Measurements from ENCODE around the gene GLB1L3.

The GLB1L3 gene

GRCh38 chr11:134349109-134349801, 73.1 kb downstream of the GLB1L3 start:
- Histone ChIP-seq H2AFZ (ENCODE audit: low read length) (no peak overlapping the region), H3K4me3 (ENCODE audit: low read length, poor library complexity, severe bottlenecking) (no peak overlapping the region), H3K4me1 (ENCODE audit: insufficient read depth, low read length, poor library complexity, severe bottlenecking) (no peaks in the 10 kb centered on the region), H3F3A (ENCODE audit: low read depth) (no peaks in the 10 kb centered on the region), H3K9me3 (ENCODE audit: insufficient read depth, low read depth, low read length) (peaks cover 3% of the 10 kb centered on the region; the same call in 1 of the 2 replicates), H3K79me2 (ENCODE audit: insufficient read depth, low read length) (no peaks in the 10 kb centered on the region), H3K27me3 (ENCODE audit: insufficient read depth, low read length, poor library complexity, severe bottlenecking) (no peaks in the 10 kb centered on the region), H3K36me3 (ENCODE audit: insufficient read depth, low read length) (no peaks in the 10 kb centered on the region), H4K20me1 (ENCODE audit: insufficient read depth, low read length, poor library complexity, severe bottlenecking) (no peaks in the 10 kb centered on the region), H3K9ac (ENCODE audit: low read depth, low read length, poor library complexity, severe bottlenecking) (no peak overlapping the region), H3K4me2 (ENCODE audit: low read depth, low read length, poor library complexity, severe bottlenecking) (no peak overlapping the region), H3K9me2 (replicated peaks; ENCODE audit: low read depth, low read length) (no peaks in the 10 kb centered on the region)
- TF ChIP-seq EZH2phosphoT487 (IDR thresholded peaks at IDR 0.05; ENCODE audit: borderline replicate concordance): no peak
- TF ChIP-seq, protein P1, sequence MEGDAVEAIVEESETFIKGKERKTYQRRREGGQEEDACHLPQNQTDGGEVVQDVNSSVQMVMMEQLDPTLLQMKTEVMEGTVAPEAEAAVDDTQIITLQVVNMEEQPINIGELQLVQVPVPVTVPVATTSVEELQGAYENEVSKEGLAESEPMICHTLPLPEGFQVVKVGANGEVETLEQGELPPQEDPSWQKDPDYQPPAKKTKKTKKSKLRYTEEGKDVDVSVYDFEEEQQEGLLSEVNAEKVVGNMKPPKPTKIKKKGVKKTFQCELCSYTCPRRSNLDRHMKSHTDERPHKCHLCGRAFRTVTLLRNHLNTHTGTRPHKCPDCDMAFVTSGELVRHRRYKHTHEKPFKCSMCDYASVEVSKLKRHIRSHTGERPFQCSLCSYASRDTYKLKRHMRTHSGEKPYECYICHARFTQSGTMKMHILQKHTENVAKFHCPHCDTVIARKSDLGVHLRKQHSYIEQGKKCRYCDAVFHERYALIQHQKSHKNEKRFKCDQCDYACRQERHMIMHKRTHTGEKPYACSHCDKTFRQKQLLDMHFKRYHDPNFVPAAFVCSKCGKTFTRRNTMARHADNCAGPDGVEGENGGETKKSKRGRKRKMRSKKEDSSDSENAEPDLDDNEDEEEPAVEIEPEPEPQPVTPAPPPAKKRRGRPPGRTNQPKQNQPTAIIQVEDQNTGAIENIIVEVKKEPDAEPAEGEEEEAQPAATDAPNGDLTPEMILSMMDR (conservative IDR thresholded peaks at IDR 0.05; ENCODE audit: low read length): no peak

- Histone ChIP-seq H3K4me2 (ENCODE audit: low read depth, low read length, poor library complexity, severe bottlenecking) (no peak overlapping the region), H3K4me1 (ENCODE audit: insufficient read depth, low read length, poor library complexity, severe bottlenecking) (no peaks in the 10 kb centered on the region), H3K27me3 (ENCODE audit: insufficient read depth, low read length, poor library complexity, severe bottlenecking) (no peaks in the 10 kb centered on the region), H3K36me3 (ENCODE audit: insufficient read depth, low read length) (no peaks in the 10 kb centered on the region), H3K9ac (ENCODE audit: low read depth, low read length, poor library complexity, severe bottlenecking) (no peak overlapping the region), H3K79me2 (ENCODE audit: insufficient read depth, low read length) (no peaks in the 10 kb centered on the region), H3K4me3 (ENCODE audit: low read length, poor library complexity, severe bottlenecking) (no peak overlapping the region), H2AFZ (ENCODE audit: low read length) (no peak overlapping the region), H4K20me1 (ENCODE audit: insufficient read depth, low read length, poor library complexity, severe bottlenecking) (no peaks in the 10 kb centered on the region), H3K9me3 (ENCODE audit: insufficient read depth, low read depth, low read length) (peaks cover 3% of the 10 kb centered on the region; the same call in 1 of the 2 replicates), H3K9me2 (replicated peaks; ENCODE audit: low read depth, low read length) (no peaks in the 10 kb centered on the region), H3F3A (ENCODE audit: low read depth) (no peaks in the 10 kb centered on the region)
- no peak for TF ChIP-seq EZH2phosphoT487 (IDR thresholded peaks at IDR 0.05; ENCODE audit: borderline replicate concordance)
- TF ChIP-seq, protein P1 (conservative IDR thresholded peaks at IDR 0.05; ENCODE audit: low read length): no peak
These were observed 73.7 kb downstream of the GLB1L3 start for GRCh38 chr11:134349802-134350355.

DNA sequence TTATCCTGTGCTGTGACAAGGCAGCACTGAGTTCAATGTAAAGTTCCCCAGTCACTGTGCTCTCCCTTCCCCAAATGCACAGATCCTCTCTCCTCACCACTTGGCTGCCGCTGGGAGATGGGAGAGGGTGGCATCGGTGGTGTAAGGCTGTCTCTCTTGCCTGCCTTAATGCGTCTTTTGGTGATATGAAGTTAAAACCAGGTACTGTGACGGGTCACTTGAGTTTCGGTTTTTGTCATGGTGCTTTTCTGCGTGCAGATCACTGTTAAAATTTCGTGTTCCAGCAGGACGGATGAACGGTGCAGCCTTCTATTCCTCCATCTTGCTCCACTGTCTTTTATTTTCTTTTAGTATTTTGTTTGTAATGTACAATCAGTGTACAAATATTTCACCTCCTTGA, 74.2 kb downstream of the GLB1L3 start:
- Histone ChIP-seq H3K4me2 (ENCODE audit: low read depth, low read length, poor library complexity, severe bottlenecking) (no peak overlapping the region), H3F3A (ENCODE audit: low read depth) (no peaks in the 10 kb centered on the region), H4K20me1 (ENCODE audit: insufficient read depth, low read length, poor library complexity, severe bottlenecking) (no peaks in the 10 kb centered on the region), H3K36me3 (ENCODE audit: insufficient read depth, low read length) (no peaks in the 10 kb centered on the region), H3K79me2 (ENCODE audit: insufficient read depth, low read length) (no peaks in the 10 kb centered on the region), H2AFZ (ENCODE audit: low read length) (no peak overlapping the region), H3K4me3 (ENCODE audit: low read length, poor library complexity, severe bottlenecking) (no peak overlapping the region), H3K9me2 (replicated peaks; ENCODE audit: low read depth, low read length) (no peaks in the 10 kb centered on the region), H3K4me1 (ENCODE audit: insufficient read depth, low read length, poor library complexity, severe bottlenecking) (no peaks in the 10 kb centered on the region), H3K9me3 (ENCODE audit: insufficient read depth, low read depth, low read length) (peaks cover 3% of the 10 kb centered on the region; the same call in 1 of the 2 replicates), H3K27me3 (ENCODE audit: insufficient read depth, low read length, poor library complexity, severe bottlenecking) (no peaks in the 10 kb centered on the region), H3K9ac (ENCODE audit: low read depth, low read length, poor library complexity, severe bottlenecking) (no peak overlapping the region)
- no peak for TF ChIP-seq EZH2phosphoT487 (IDR thresholded peaks at IDR 0.05; ENCODE audit: borderline replicate concordance)
- TF ChIP-seq, protein P1 (conservative IDR thresholded peaks at IDR 0.05; ENCODE audit: low read length): no peak
